Small intestine (tissue), 7 donors: ENCODE data around the gene NCKAP5. TPM values are rescaled to one million over a fixed set of nuclear protein-coding genes. Genes with fewer than 3 reads are reported as not detected.

Experiments used
- DNase-seq, 2 donors: peaks; one replicate each; pipeline versions ENCODE4 v3.0.0 to v3.0.0-alpha.2; 2013
- FAIRE-seq: peaks from 2 replicates; lab custom pipeline; 2012; peaks lifted over from hg19 to GRCh38; lab: Jason Lieb, UNC
- H3K27ac ChIP-seq, 3 donors: one replicate each; pipeline ENCODE4 v1.5.1; 2013; ENCODE audit warnings: low read length in 2 of 3, mild to moderate bottlenecking in 2 of 3, control low read depth in 1 of 3, inconsistent platforms in 1 of 3, low read depth in 1 of 3, moderate library complexity in 1 of 3
- H3K27me3 ChIP-seq, 3 donors: one replicate each; pipeline ENCODE4 v1.6.1; 2013; ENCODE audit warnings: low read length in 3 of 3, inconsistent platforms in 1 of 3; ENCODE audit not compliant: control insufficient read depth in 3 of 3, insufficient read depth in 3 of 3
- H3K36me3 ChIP-seq, 3 donors: one replicate each; pipeline ENCODE4 v1.6.1; 2013; ENCODE audit warnings: low read length in 3 of 3, inconsistent platforms in 1 of 3, low read depth in 1 of 3, mild to moderate bottlenecking in 1 of 3, moderate library complexity in 1 of 3; ENCODE audit not compliant: control insufficient read depth in 3 of 3, insufficient read depth in 2 of 3
- H3K4me1 ChIP-seq, 3 donors: one replicate each; pipeline ENCODE4 v1.6.1; 2013; ENCODE audit warnings: low read length in 2 of 3, inconsistent platforms in 1 of 3, low read depth in 1 of 3, mild to moderate bottlenecking in 1 of 3, moderate library complexity in 1 of 3; ENCODE audit not compliant: control insufficient read depth in 3 of 3, insufficient read depth in 2 of 3
- H3K4me3 ChIP-seq, 3 donors: one replicate each; pipeline ENCODE4 v1.5.1; 2013; ENCODE audit warnings: low read length in 3 of 3, control low read depth in 1 of 3, inconsistent platforms in 1 of 3, low read depth in 1 of 3, mild to moderate bottlenecking in 1 of 3, moderate library complexity in 1 of 3
- H3K9me3 ChIP-seq, 2 donors: one replicate each; pipeline ENCODE4 v1.6.1; 2013; ENCODE audit warnings: low read depth in 1 of 2, low read length in 1 of 2; ENCODE audit not compliant: control insufficient read depth in 2 of 2, insufficient read depth in 1 of 2
- WGBS, 3 donors: extraction: QIAGEN DNeasy Blood & Tissue Kit; methylation state at CpG; one replicate each; pipeline ENCODE4 v1.1.7; 2013; 5-methylcytosine and 5-hydroxymethylcytosine counted together
- polyA plus RNA-seq, 4 donors: library from polyadenylated mRNA; stranded (reverse) in 3 of 4; unstranded in 1 of 4; fragments of 200-250 nt in 3 of 4; fragments of 120-200 nt in 1 of 4; gene quantifications; one replicate each; pipeline versions ENCODE4 v1.2.1 to v1.2.3, GENCODE V29; 2013
- donor health status: healthy with polysubstance abuse.
- donor health status: control.
- donor health status: control.
- donor health status: Bipolar disorder and iron deficiency.
- donor health status: healthy.

The NCKAP5 gene
- polyA plus RNA-seq, 4 donors = 0.52 to 7.8 (median 6.5) TPM

- peaks cover 0 to 30% (median 2%) of the 10 kb centered on the region in 3 donors for H3K4me1 ChIP-seq
- FAIRE-seq = no peak
- H3K36me3 ChIP-seq = no peaks in the 10 kb centered on the region
- peak overlapping the region in 1 of 3 donors; percentile 76 for H3K27ac ChIP-seq
- H3K4me3 ChIP-seq = no peak overlapping the region
- H3K9me3 ChIP-seq = no peaks in the 10 kb centered on the region
- DNase-seq = peak; percentile 65 to 77
- H3K27me3 ChIP-seq = no peaks in the 10 kb centered on the region
- WGBS, 3 donors = 17 to 47% (median 26%) methylated on average over 6 of the region's 6 CpGs
Observed at GRCh38 chr2:132632000-132632649, 936.1 kb downstream of the NCKAP5 start.

GRCh38 chr2:132627536-132627935, 940.7 kb downstream of the NCKAP5 start:
- peaks cover 0 to 20% (median 2%) of the 10 kb centered on the region in 3 donors for H3K4me1 ChIP-seq
- H3K36me3 ChIP-seq = no peaks in the 10 kb centered on the region
- DNase-seq (peak in 1 of 2 donors; percentile 40), FAIRE-seq (no peak)
- no peak overlapping the region for H3K4me3 ChIP-seq
- no peaks in the 10 kb centered on the region for H3K27me3 ChIP-seq
- WGBS, 3 donors = 27 to 56% (median 27%) methylated on average over 3 of the region's 3 CpGs
- H3K9me3 ChIP-seq = no peaks in the 10 kb centered on the region
- H3K27ac ChIP-seq = no peak overlapping the region

- H3K4me1 ChIP-seq = peaks cover 0 to 6% (median 0%) of the 10 kb centered on the region in 3 donors
- FAIRE-seq (no peak), DNase-seq (no peak)
- no peak overlapping the region for H3K27ac ChIP-seq
- no peak overlapping the region for H3K4me3 ChIP-seq
- no peaks in the 10 kb centered on the region for H3K9me3 ChIP-seq
- 75 to 84% (median 76%) methylated on average over 9 of the region's 9 CpGs for WGBS, 3 donors
- H3K36me3 ChIP-seq = no peaks in the 10 kb centered on the region
- no peaks in the 10 kb centered on the region for H3K27me3 ChIP-seq
Observed at GRCh38 chr2:132623096-132623839, 945.0 kb downstream of the NCKAP5 start.
